Testis (tissue), 3 donors: Measurements from ENCODE around the gene CRBN. TPM values are rescaled to one million over a fixed set of nuclear protein-coding genes. Genes with fewer than 3 reads are reported as not detected.

Experiments
- DNase-seq: peaks from one replicate; pipeline ENCODE4 v3.0.0-alpha.2; 2019
- H3K27ac ChIP-seq, 2 donors: fragments of 200-600 bp; sonication (generic); one replicate each; pipeline ENCODE4 v1.5.1; 2019
- H3K27me3 ChIP-seq: fragments of 200-600 bp; sonication (generic); one replicate; pipeline ENCODE4 v1.5.1; 2019
- H3K36me3 ChIP-seq: fragments of 200-600 bp; sonication (generic); one replicate; pipeline ENCODE4 v1.5.1; 2017; ENCODE audit warnings: low read depth; ENCODE audit errors: missing control alignments
- H3K4me1 ChIP-seq: fragments of 200-600 bp; sonication (generic); one replicate; pipeline ENCODE4 v1.5.1; 2019
- H3K4me3 ChIP-seq, 2 donors: fragments of 200-600 bp; sonication (generic); one replicate each; pipeline ENCODE4 v1.5.1; 2017 to 2019
- H3K9me3 ChIP-seq: fragments of 200-600 bp; sonication (generic); one replicate; pipeline ENCODE4 v1.5.1; 2017
- CTCF ChIP-seq, 3 experiments: fragments of 450-650 bp in 2 of 3; fragments of 200-600 bp in 1 of 3; sonication (generic) in 1 of 3; IDR thresholded peaks; one replicate each; pipeline ENCODE4 v1.5.1; 2016 to 2019; ENCODE audit warnings: antibody characterized with exemption in 3 of 3, mild to moderate bottlenecking in 2 of 3, moderate library complexity in 1 of 3
- POLR2A ChIP-seq: fragments of 450-650 bp; IDR thresholded peaks from one replicate; pipeline ENCODE4 v1.6.1; 2017; ENCODE audit warnings: antibody characterized with exemption, mild to moderate bottlenecking, moderate library complexity
- WGBS, 2 donors: methylation state at CpG; one replicate each; pipeline ENCODE4 v1.1.5; 2018; 5-methylcytosine and 5-hydroxymethylcytosine counted together
- intact Hi-C: fragments of 100-400 bp; cut with DNase I; formaldehyde crosslinking; loops from one replicate; pipeline ENCODE4 v1.15.1; 2023; ENCODE audit warnings: low total_unique reads
- polyA plus RNA-seq: library from polyadenylated mRNA; stranded (reverse); fragments of 350-450 nt; fragmentation: Illumina TruSeq; extraction: RNeasy Lipid Tissue Mini Kit (QIAGEN cat#74804); gene quantifications from one replicate; pipeline ENCODE4 v1.2.3, GENCODE V29; 2014; ENCODE audit warnings: low read depth, low replicate concordance; ENCODE audit not compliant: insufficient read depth
- total RNA-seq, 2 donors: library from RNA; depleted of rRNA; stranded (reverse); fragments of >200 nt; gene quantifications; one replicate each; pipeline ENCODE4 v1.2.3, GENCODE V29; 2016

The CRBN gene
- total and polyA plus RNA-seq, 3 donors from 2014 or later: 85.4 to 180 (median 147) TPM

GRCh38 chr3:3126477-3127431, 52.7 kb downstream of the CRBN start, which contains the start of gene TRNT1:
TSS of gene TRNT1 (plus strand) at chr3:3126940. CDS start at chr3:3129041, 2,101 bp downstream.
- WGBS, 2 donors: 1 to 2% methylated on average over 14 to 81 of the region's 100 CpGs
- H3K4me3 ChIP-seq: peak within 1 kb of the TSS; percentile 80 to 89

GRCh38 chr3:3125977-3126376, 53.5 kb downstream of the CRBN start:
- Histone ChIP-seq H3K27ac (peak overlapping the region; percentile 70 to 83), H3K4me1 (peaks cover 8% of the 10 kb centered on the region), H3K4me3 (peak overlapping the region; percentile 80 to 89), H3K36me3 (no peaks in the 10 kb centered on the region), H3K9me3 (no peaks in the 10 kb centered on the region), H3K27me3 (no peaks in the 10 kb centered on the region)
- TF ChIP-seq CTCF (IDR thresholded peaks at IDR 0.05) (no peak), POLR2A (no peak)
- WGBS, 2 donors: 60 to 72% methylated on average over 24 of the region's 24 CpGs
- intact Hi-C loops: no loop called here
- no peak for DNase-seq

More at GRCh38 chr3:3126477-3127431, 52.7 kb downstream of the CRBN start, which contains the start of gene TRNT1:
- Histone ChIP-seq H3K9me3 (no peaks in the 10 kb centered on the region), H3K4me1 (peaks cover 8% of the 10 kb centered on the region), H3K36me3 (no peaks in the 10 kb centered on the region), H3K27ac (peak within 1 kb of the TSS; percentile 70 to 83), H3K27me3 (no peaks in the 10 kb centered on the region)
- intact Hi-C loops: no loop called here
- DNase-seq: peak; percentile 97
- TF ChIP-seq POLR2A: peak; percentile 6
- TF ChIP-seq CTCF (IDR thresholded peaks at IDR 0.05): no peak

GRCh38 chr3:3119393-3119851, 60.1 kb downstream of the CRBN start:
- intact Hi-C loops: no loop called here
- TF ChIP-seq POLR2A (no peak), CTCF (IDR thresholded peaks at IDR 0.05) (no peak)
- H3K9me3 ChIP-seq: no peaks in the 10 kb centered on the region

GRCh38 chr3:3117651-3118050, 61.8 kb downstream of the CRBN start:
- H3K4me3 ChIP-seq: no peak overlapping the region
- WGBS, 2 donors: 87 to 88% methylated on average over 2 of the region's 2 CpGs
- no peaks in the 10 kb centered on the region for H3K9me3 ChIP-seq
- H3K27me3 ChIP-seq: no peaks in the 10 kb centered on the region
- H3K4me1 ChIP-seq: no peaks in the 10 kb centered on the region
- TF ChIP-seq CTCF (IDR thresholded peaks at IDR 0.05): no peak
- TF ChIP-seq POLR2A: no peak
- no peak for DNase-seq
- no peaks in the 10 kb centered on the region for H3K36me3 ChIP-seq
- intact Hi-C loops: no loop called here
- no peak overlapping the region for H3K27ac ChIP-seq

More at GRCh38 chr3:3119393-3119851, 60.1 kb downstream of the CRBN start:
- Histone ChIP-seq H3K4me3 (no peak overlapping the region), H3K36me3 (no peaks in the 10 kb centered on the region), H3K27me3 (no peaks in the 10 kb centered on the region), H3K4me1 (no peaks in the 10 kb centered on the region), H3K27ac (no peak overlapping the region)
- 71 to 74% methylated on average over 4 of the region's 4 CpGs for WGBS, 2 donors
- no peak for DNase-seq
